GM21529 (cell line): ENCODE results near the gene TRAP1.
A peak's percentile ranks its signal among the peaks of the same experiment; 100 is the strongest.
"Not testable (repeated sequence)": the region's sequence is repeated elsewhere in the genome, so short reads cannot be mapped to it uniquely, and the experiment has no call there.

Experiments
- ATAC-seq: cut with Tn5 transposase; IDR thresholded peaks from one replicate; pipeline ENCODE4 v1.9.1; 2021; ENCODE audit not compliant: unreplicated experiment

Gene TRAP1

DNA sequence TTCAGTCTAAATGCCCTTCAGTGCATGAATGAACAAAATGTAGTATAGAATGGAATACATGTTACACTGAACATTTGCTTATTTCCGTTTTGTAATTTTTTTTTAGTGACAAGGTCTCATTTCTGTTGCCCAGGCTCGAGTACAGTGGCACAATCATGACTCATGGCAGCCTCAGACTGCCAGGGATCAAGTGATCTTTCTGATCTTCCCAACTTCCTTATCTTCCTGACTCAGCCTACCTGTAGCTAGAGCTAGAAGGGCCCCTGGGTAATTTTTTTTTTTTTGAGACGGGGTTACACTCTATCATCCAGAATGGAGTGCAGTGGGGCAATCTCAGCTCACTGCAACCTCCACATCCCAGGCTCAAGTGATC, 98.6 kb downstream of the TRAP1 start:
- ATAC-seq: no peak

DNA sequence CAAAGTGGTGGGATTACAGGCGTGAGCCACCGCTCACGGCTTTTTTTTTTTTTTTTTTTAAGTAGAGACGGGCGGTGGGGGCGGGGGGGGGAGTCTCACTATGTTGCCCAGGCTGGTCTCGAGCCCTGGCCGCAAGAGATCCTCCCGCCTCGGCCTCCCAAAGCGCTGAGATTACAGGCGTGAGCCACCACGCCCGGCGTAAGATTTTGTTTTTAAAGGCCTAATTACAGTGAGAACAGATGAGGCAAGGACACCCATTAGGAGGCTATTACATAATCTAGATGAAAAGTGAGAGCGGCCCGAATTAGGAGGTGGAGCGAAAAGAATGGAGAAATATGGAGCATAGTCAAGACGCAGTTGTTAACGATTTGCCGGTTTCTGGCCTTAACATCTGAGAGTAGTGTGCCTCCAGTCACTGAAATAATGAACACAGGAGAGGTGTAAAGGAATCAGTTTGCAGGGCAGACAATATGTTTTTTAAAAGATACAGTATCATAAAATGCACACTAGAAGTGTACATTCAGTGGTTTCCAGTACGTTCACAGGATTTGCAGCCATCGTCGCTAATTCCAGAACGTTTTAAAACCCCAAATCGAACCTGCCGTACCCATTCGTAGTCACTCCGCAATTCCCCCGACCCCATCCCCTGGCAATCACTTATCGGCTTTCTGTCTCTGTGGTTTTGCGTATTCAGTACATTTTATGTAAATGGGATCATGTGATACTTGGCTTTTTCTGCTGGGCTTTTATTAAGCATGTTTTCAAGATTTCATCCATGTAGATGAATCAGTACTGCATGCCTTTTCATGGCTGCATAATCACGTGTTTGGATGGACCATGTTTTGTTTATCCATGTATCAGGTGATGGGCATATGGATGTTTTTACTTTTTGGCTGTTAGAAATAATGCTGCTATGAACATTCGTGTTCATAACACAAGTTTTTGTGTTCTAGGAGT, 104.5 kb downstream of the TRAP1 start:
- no peak for ATAC-seq

DNA sequence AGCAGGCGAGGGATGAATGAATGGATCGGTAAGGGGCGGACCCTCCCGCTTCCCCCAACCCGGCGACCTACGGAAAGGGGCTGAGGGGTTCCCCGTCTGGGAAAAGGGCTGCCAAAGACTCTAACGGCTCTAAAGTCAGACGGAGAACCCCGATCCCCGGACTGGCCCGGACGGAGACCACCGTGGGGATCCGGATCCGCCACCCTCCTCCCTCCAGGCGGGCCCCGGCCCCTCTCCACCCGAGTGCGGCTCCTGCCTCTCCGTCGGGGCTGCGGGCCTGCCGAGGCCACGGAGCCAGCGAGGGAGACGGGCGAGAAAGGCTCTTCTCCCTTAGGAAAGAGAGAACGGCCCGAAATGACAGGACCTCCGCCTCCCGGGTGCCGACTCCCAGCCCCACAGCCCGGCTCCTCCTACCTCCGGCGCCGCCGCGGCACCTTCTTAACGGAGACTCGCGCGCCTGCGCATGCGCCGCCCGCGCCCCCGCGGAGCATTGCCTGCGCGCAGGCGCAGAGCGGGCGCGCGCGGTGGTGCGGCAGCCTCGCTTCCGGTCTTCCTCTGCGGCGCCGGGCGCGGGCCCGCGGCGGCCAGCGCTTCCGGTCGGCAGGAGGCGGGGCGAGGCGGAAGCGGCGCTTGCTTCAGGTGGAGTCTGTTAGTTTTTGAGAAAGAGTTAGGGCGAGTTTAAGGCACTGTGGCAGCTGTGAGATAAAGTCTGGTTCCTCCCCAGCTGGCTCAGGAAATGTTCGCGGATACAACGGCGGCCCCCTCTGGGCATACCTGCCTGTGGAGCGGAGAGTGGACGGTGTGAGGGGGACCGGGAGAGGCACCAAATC, 106.0 kb downstream of the TRAP1 start, which contains the start of gene SLX4:
Gene SLX4, minus strand, starts transcription at position 461 of the 830 bp plus-strand sequence. CDS start 2,642 bp downstream, outside the sequence.
- peak; percentile 79 for ATAC-seq

DNA sequence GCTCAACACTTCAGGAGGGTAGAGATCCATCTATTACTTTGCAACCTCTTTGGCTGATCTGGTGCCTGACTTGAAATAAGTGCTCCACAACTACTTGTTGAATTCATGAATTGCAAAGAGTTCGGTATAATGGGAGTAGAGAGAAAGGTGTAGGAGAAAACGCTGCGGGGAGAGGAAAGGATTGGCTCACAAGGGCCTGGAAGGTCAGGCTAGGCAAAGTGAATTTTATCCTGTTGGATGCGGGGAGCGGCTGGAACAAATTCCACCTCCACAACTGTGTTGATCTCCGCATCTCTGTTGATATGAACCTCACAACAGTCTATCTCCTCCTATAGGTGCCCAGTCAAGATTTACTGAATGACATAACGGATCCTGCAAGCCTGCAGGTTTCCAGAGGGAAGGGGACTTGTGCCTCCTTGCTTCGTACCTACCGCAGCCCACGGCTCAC, 106.6 kb downstream of the TRAP1 start:
- no peak for ATAC-seq

DNA sequence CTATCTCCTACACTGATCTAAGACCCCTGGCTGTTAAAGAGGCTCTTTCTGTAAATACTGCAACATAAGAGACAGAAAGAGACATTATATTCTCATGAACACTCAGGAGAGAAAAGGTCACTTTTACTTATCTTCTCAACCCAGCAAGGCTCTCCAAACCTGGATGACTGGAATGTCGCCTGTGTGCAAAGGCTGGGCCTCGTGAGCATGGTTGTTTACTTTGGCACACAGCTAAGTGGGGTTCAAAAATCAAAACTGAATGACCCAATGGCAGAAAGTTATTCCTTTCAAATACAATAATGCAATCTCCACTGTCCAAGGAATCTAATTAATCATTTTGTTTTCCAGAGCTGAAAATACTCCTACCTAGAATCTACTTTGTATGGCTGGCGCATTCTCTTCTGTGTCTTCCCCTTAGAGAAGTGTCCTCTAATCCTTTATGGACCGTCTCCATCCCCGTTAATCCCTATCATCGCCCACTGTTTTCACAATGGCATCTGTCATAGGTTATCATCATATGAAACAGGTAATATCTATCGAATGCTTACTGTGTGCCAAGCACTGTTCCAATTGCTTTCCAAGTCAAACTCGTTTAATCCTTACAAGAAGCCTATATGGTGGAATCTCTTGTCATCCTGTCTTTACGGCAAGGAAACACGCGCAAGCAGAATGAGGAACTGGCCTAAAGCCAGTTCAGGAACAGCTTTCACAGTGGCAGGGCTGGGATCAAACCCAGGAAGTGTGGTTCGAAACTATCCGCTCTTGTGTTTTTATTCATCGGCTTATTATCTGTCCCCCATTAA, 107.2 kb downstream of the TRAP1 start:
- ATAC-seq: no peak

DNA sequence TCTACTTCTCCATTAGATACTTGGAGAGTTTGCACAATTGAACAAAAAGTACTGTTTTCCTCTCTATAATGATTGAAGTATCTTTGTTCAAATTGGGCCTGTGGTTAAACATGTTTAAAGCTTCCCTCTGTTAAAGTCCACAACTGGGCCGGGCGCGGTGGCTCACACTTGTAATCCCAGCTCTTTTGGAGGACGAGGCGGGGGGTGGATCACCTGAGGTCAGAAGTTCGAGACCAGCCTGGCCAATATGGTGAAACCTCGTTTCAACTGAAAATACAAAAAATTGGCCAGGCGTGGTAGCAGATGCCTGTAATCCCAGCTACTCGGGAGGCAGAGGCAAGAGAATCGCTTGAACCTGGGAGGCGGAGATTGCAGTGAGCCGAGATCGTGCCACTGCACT, 108.3 kb downstream of the TRAP1 start:
- not testable (repeated sequence) for ATAC-seq

DNA sequence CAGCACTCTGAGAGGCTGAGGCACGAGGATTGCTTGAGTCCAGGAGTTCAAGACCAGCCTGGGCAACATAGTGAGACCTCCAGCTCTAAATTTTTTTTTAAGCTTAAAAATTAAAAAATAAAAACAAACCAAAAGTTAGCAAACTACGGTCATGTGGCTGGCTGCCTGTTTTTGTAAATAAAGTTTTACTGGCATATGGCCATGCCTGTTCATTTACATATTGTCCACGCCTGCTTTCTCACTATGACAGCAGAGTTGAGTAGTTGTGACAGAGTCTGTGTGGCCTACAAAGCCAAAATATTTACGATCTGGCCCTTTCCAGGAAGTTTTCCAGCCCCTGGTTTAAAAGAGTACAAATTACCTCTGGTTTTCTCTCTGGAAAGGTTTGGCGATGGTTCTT, 109.3 kb downstream of the TRAP1 start:
- ATAC-seq: no peak
